GM13976 (cell line): ENCODE measurements around the gene CIB2.

Experiments used
- DNase-seq: peaks from one replicate; pipeline ENCODE4 v3.0.0; 2012; ENCODE audit warnings: low spot score
- in situ Hi-C: fragments of 300-500 bp; cut with MboI; formaldehyde crosslinking; loops from one replicate; pipeline ENCODE4 v1.12.0; 2022; ENCODE audit warnings: low sequenced_read_pairs, mixed read lengths, inconsistent platforms; ENCODE audit not compliant: unreplicated experiment
- TF ChIP-seq, protein P1 (sequence below): IDR thresholded peaks from 2 replicates; pipeline ENCODE4 v1.5.1; 2012; ENCODE audit warnings: borderline replicate concordance, mild to moderate bottlenecking; ENCODE audit not compliant: insufficient read depth; ENCODE audit errors: extremely low read depth, missing control alignments, control extremely low read depth

Gene CIB2

DNA sequence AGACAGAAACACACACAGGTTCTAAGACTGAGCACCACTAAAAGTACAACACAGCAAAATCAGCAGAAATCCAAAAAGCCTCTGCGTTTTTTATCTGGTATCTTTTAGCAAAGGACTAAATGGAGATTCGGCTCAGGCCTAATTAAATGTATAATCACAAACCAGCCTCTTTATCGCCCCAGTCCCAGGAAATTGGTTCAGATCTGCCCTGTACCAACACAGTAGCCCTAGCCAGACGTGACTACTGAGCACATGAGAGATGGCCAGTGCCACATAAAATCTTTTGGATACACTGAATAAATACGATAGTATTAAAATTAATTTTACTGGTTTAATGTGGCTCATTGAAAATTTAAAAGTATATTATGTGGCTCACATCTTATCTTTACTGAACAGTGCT is 73.4 kb downstream of the CIB2 start:
- TF ChIP-seq, protein P1, sequence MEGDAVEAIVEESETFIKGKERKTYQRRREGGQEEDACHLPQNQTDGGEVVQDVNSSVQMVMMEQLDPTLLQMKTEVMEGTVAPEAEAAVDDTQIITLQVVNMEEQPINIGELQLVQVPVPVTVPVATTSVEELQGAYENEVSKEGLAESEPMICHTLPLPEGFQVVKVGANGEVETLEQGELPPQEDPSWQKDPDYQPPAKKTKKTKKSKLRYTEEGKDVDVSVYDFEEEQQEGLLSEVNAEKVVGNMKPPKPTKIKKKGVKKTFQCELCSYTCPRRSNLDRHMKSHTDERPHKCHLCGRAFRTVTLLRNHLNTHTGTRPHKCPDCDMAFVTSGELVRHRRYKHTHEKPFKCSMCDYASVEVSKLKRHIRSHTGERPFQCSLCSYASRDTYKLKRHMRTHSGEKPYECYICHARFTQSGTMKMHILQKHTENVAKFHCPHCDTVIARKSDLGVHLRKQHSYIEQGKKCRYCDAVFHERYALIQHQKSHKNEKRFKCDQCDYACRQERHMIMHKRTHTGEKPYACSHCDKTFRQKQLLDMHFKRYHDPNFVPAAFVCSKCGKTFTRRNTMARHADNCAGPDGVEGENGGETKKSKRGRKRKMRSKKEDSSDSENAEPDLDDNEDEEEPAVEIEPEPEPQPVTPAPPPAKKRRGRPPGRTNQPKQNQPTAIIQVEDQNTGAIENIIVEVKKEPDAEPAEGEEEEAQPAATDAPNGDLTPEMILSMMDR = no peak
- in situ Hi-C loops = no loop called here
- no peak for DNase-seq

GRCh38 chr15:78056714-78057269 is 74.5 kb downstream of the CIB2 start:
- in situ Hi-C loops = no loop called here
- TF ChIP-seq, protein P1 = no peak
- DNase-seq = no peak

- TF ChIP-seq, protein P1 = no peak
- no peak for DNase-seq
- in situ Hi-C loops = no loop called here
Observed at GRCh38 chr15:78055919-78056713, 75.1 kb downstream of the CIB2 start.

- TF ChIP-seq, protein P1 = no peak
- no peak for DNase-seq
- in situ Hi-C loops = no loop called here
Observed at GRCh38 chr15:78054966-78055365, 76.3 kb downstream of the CIB2 start.
